ENCODE data around the gene ADAM33.

Gene ADAM33

DNA sequence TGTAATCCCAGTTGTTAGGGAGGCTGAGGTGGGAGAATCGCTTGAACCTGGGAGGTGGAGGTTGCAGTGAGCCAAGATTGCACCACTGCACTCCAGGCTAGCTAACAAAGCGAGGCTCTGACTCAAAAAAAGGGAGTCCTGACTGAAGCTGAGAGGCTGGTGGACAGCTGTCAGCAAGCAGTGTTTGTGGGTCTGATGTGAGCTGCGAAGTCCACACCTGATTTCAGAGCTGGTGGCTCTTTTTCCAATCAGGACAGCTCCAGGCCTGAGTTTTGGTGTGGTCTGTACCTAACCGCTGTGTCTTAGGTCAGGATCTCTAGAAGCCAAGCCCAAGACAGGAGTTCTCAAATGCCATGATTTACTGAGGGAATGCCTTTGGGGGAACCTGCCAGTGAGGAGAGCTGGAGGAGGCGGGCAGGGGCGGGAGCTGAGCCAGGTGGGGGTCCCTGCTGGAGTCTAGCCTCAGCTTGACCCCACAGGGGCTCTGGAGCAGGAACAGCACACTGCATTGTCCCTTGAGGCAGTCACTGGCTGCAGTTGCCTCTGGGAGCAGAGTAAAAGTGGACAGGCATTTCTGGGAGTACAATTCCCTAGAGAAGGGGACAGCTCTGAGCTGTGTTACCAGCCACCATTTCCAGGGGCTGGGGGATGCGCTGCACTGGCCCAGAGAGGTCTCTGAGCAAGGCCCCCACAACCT, 23.6 kb downstream of the ADAM33 start:
- no peak overlapping the region for H4K91ac ChIP-seq (ENCODE audit: low read depth, low read length, poor library complexity)
- peak overlapping the region; percentile 76 for H2BK15ac ChIP-seq (ENCODE audit: low read length)
- no peak overlapping the region for H3K4me3 ChIP-seq (ENCODE audit: low read length in 2 of 2)
- peaks cover 0 to 25% (median 6%) of the 10 kb centered on the region in 3 experiments for H3K27me3 ChIP-seq (ENCODE audit: control insufficient read depth in 3 of 3, insufficient read depth in 3 of 3, low read depth in 1 of 3, low read length in 3 of 3)
- H3K9me3 ChIP-seq (replicated peaks in 1 of 2; ENCODE audit: control insufficient read depth in 2 of 2, insufficient read depth in 1 of 2, low read depth in 1 of 2, low read length in 2 of 2), result peaks cover 0 to 3% of the 10 kb centered on the region in 2 donors
- H3K36me3 ChIP-seq (replicated peaks in 1 of 2; ENCODE audit: control insufficient read depth in 2 of 2, insufficient read depth in 2 of 2, low read length in 2 of 2), result no peaks in the 10 kb centered on the region
- no peak overlapping the region for H3K4ac ChIP-seq (ENCODE audit: low read length)
- peaks cover 5 to 10% of the 10 kb centered on the region in 2 donors for H3K4me1 ChIP-seq (ENCODE audit: control insufficient read depth in 2 of 2, insufficient read depth in 1 of 2, low read depth in 1 of 2, low read length in 2 of 2)
- peak overlapping the region; percentile 38 for H3K9ac ChIP-seq (ENCODE audit: low read depth, low read length, poor library complexity)
- H4K8ac ChIP-seq (ENCODE audit: low read depth, low read length), result no peak overlapping the region
- H3K14ac ChIP-seq (ENCODE audit: low read length), result peak overlapping the region; percentile 65
- WGBS, 2 donors (ENCODE audit: extremely low coverage in 2 of 2, insufficient read length in 2 of 2, insufficient replicate concordance in 1 of 2), result no CpG with 5 or more reads among the region's 7 CpGs
- no peak for DNase-seq (ENCODE audit: low spot score)
- no peak overlapping the region for H2AK5ac ChIP-seq (ENCODE audit: low read depth, low read length)
- no peak overlapping the region for H3K4me2 ChIP-seq (ENCODE audit: insufficient read depth, low read length, poor library complexity, severe bottlenecking)
- H3K18ac ChIP-seq (ENCODE audit: low read length), result peak overlapping the region; percentile 53
- H3K27ac ChIP-seq (replicated peaks; ENCODE audit: low read length), result no peak overlapping the region
- no peak overlapping the region for H2BK120ac ChIP-seq (ENCODE audit: low read depth, low read length)
- no peak overlapping the region for H3K23ac ChIP-seq (ENCODE audit: low read depth, low read length, poor library complexity)
- no peak overlapping the region for H2BK12ac ChIP-seq (ENCODE audit: low read length)
- H3K79me1 ChIP-seq (ENCODE audit: low read depth, low read length), result no peaks in the 10 kb centered on the region
- H2BK5ac ChIP-seq (ENCODE audit: low read length), result peak overlapping the region; percentile 54
- H2AFZ ChIP-seq (ENCODE audit: low read length), result peak overlapping the region; percentile 77

DNA sequence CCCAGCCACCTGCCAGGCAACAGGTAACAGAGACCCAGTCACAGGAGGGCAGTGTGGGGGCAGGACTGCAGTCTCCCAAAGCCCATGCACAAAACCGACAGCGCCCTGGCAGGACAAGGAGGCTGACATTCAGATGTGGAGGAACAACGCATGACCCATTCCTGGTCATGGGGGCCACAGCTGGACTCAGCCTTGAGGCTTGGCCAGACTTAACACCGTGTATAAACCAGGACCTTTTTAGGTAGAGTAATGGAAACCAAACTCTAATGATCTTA, 26.7 kb downstream of the ADAM33 start:
- Histone ChIP-seq H2BK120ac (ENCODE audit: low read depth, low read length) (peak overlapping the region; percentile 79), H3K4ac (ENCODE audit: low read length) (no peak overlapping the region), H3K36me3 (replicated peaks in 1 of 2; ENCODE audit: control insufficient read depth in 2 of 2, insufficient read depth in 2 of 2, low read length in 2 of 2) (peaks cover 0 to under 1% of the 10 kb centered on the region in 2 donors), H4K91ac (ENCODE audit: low read depth, low read length, poor library complexity) (no peak overlapping the region), H2BK5ac (ENCODE audit: low read length) (peak overlapping the region; percentile 17), H2AFZ (ENCODE audit: low read length) (no peak overlapping the region), H3K79me1 (ENCODE audit: low read depth, low read length) (no peaks in the 10 kb centered on the region), H3K4me3 (ENCODE audit: low read length in 2 of 2) (no peak overlapping the region), H2BK12ac (ENCODE audit: low read length) (no peak overlapping the region), H3K27me3 (ENCODE audit: control insufficient read depth in 3 of 3, insufficient read depth in 3 of 3, low read depth in 1 of 3, low read length in 3 of 3) (peaks cover 0 to 3% (median 0%) of the 10 kb centered on the region in 3 experiments), H3K4me2 (ENCODE audit: insufficient read depth, low read length, poor library complexity, severe bottlenecking) (no peak overlapping the region), H3K14ac (ENCODE audit: low read length) (no peak overlapping the region), H2AK5ac (ENCODE audit: low read depth, low read length) (no peak overlapping the region), H3K23ac (ENCODE audit: low read depth, low read length, poor library complexity) (no peak overlapping the region), H3K9ac (ENCODE audit: low read depth, low read length, poor library complexity) (no peak overlapping the region), H3K9me3 (replicated peaks in 1 of 2; ENCODE audit: control insufficient read depth in 2 of 2, insufficient read depth in 1 of 2, low read depth in 1 of 2, low read length in 2 of 2) (no peaks in the 10 kb centered on the region), H2BK15ac (ENCODE audit: low read length) (no peak overlapping the region), H4K8ac (ENCODE audit: low read depth, low read length) (no peak overlapping the region), H3K18ac (ENCODE audit: low read length) (peak overlapping the region; percentile 26), H3K4me1 (ENCODE audit: control insufficient read depth in 2 of 2, insufficient read depth in 1 of 2, low read depth in 1 of 2, low read length in 2 of 2) (peaks cover 5 to 12% of the 10 kb centered on the region in 2 donors), H3K27ac (replicated peaks; ENCODE audit: low read length) (no peak overlapping the region)
- no peak for DNase-seq (ENCODE audit: low spot score)
- no CpG with 5 or more reads among the region's 4 CpGs for WGBS, 2 donors (ENCODE audit: extremely low coverage in 2 of 2, insufficient read length in 2 of 2, insufficient replicate concordance in 1 of 2)

DNA sequence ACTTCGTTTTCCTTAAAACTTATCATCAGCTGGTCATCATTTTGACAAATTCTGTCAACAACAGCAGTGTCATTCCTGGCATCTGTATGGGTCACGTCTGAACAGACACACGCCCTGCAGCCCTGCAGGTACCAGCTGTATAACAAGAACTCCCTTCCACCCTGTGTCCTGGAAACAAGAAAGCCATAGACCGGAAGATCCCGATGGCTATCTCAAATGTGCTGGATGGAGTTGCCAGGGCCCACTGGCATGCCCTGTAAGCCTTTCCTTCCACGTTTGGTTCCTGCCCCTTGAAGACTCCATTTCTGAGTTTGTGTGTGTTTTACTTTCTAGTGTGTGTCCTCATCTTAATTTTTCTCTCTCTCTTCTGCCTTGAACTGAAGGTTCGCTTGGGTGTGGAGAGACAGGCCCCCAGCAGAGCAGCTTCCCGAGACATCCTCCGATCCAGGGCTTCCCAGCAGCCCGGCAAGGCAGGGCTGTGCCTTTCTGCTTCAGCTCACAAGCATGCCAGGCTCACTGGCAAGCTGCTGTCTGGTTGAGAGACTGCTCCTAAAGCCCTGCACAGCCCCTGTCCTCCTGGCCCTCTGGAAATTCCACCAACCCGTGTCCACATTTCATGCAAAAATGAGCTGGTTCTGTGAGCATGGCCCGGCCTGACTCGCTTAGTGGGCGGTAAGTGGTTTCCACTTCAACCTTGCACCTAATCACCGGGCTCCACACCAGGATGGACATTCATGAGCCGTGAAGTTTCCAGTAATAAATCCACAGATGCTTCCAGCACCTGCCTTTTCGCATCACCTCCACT, 27.3 kb downstream of the ADAM33 start:
- H2BK120ac ChIP-seq (ENCODE audit: low read depth, low read length), result peak overlapping the region; percentile 79
- no peak overlapping the region for H3K4me3 ChIP-seq (ENCODE audit: low read length in 2 of 2)
- H2AK5ac ChIP-seq (ENCODE audit: low read depth, low read length), result no peak overlapping the region
- no peak overlapping the region for H3K4ac ChIP-seq (ENCODE audit: low read length)
- peak overlapping the region; percentile 17 for H2BK5ac ChIP-seq (ENCODE audit: low read length)
- H2BK15ac ChIP-seq (ENCODE audit: low read length), result no peak overlapping the region
- no peak overlapping the region for H3K9ac ChIP-seq (ENCODE audit: low read depth, low read length, poor library complexity)
- no peak overlapping the region for H2BK12ac ChIP-seq (ENCODE audit: low read length)
- no peak for DNase-seq (ENCODE audit: low spot score)
- no peaks in the 10 kb centered on the region for H3K79me1 ChIP-seq (ENCODE audit: low read depth, low read length)
- no peaks in the 10 kb centered on the region for H3K27me3 ChIP-seq (ENCODE audit: control insufficient read depth in 3 of 3, insufficient read depth in 3 of 3, low read depth in 1 of 3, low read length in 3 of 3)
- no peak overlapping the region for H3K14ac ChIP-seq (ENCODE audit: low read length)
- peaks cover 0 to 3% of the 10 kb centered on the region in 2 donors for H3K36me3 ChIP-seq (replicated peaks in 1 of 2; ENCODE audit: control insufficient read depth in 2 of 2, insufficient read depth in 2 of 2, low read length in 2 of 2)
- H4K91ac ChIP-seq (ENCODE audit: low read depth, low read length, poor library complexity), result no peak overlapping the region
- H3K18ac ChIP-seq (ENCODE audit: low read length), result peak overlapping the region; percentile 64
- H3K4me2 ChIP-seq (ENCODE audit: insufficient read depth, low read length, poor library complexity, severe bottlenecking), result no peak overlapping the region
- no peak overlapping the region for H3K23ac ChIP-seq (ENCODE audit: low read depth, low read length, poor library complexity)
- H2AFZ ChIP-seq (ENCODE audit: low read length), result no peak overlapping the region
- no CpG with 5 or more reads among the region's 17 CpGs for WGBS, 2 donors (ENCODE audit: extremely low coverage in 2 of 2, insufficient read length in 2 of 2, insufficient replicate concordance in 1 of 2)
- H3K9me3 ChIP-seq (replicated peaks in 1 of 2; ENCODE audit: control insufficient read depth in 2 of 2, insufficient read depth in 1 of 2, low read depth in 1 of 2, low read length in 2 of 2), result no peaks in the 10 kb centered on the region
- H4K8ac ChIP-seq (ENCODE audit: low read depth, low read length), result no peak overlapping the region
- H3K27ac ChIP-seq (replicated peaks; ENCODE audit: low read length), result no peak overlapping the region
- H3K4me1 ChIP-seq (ENCODE audit: control insufficient read depth in 2 of 2, insufficient read depth in 1 of 2, low read depth in 1 of 2, low read length in 2 of 2), result peaks cover 5 to 12% of the 10 kb centered on the region in 2 donors

DNA sequence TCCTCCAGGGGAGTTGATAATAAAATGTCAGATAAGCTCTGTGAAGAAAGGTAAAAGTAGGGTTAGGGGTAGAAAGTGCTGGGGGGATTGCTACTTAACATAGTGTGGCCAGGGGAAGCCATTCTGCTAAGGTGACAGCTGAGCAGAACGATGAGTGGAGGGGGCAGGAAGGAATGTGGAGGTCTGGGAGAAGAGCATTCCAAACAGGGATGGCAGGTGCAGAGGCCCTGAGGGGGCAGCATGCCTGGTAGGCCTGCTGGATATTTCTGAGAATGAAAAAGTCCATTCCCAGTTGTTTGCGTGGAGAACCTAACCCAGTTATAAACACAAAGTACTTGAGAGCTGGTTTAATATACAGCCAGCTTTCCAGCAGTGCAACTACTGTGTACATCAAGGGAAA, 27.9 kb downstream of the ADAM33 start:
- no peak overlapping the region for H2BK5ac ChIP-seq (ENCODE audit: low read length)
- H3K4me1 ChIP-seq (ENCODE audit: control insufficient read depth in 2 of 2, insufficient read depth in 1 of 2, low read depth in 1 of 2, low read length in 2 of 2), result peaks cover 0 to 12% of the 10 kb centered on the region in 2 donors
- H3K27ac ChIP-seq (replicated peaks; ENCODE audit: low read length), result no peak overlapping the region
- H3K23ac ChIP-seq (ENCODE audit: low read depth, low read length, poor library complexity), result no peak overlapping the region
- peaks cover 0 to 6% of the 10 kb centered on the region in 2 donors for H3K36me3 ChIP-seq (replicated peaks in 1 of 2; ENCODE audit: control insufficient read depth in 2 of 2, insufficient read depth in 2 of 2, low read length in 2 of 2)
- no peaks in the 10 kb centered on the region for H3K27me3 ChIP-seq (ENCODE audit: control insufficient read depth in 3 of 3, insufficient read depth in 3 of 3, low read depth in 1 of 3, low read length in 3 of 3)
- H2AK5ac ChIP-seq (ENCODE audit: low read depth, low read length), result no peak overlapping the region
- no peak overlapping the region for H3K9ac ChIP-seq (ENCODE audit: low read depth, low read length, poor library complexity)
- no peak overlapping the region for H3K14ac ChIP-seq (ENCODE audit: low read length)
- WGBS, 2 donors (ENCODE audit: extremely low coverage in 2 of 2, insufficient read length in 2 of 2, insufficient replicate concordance in 1 of 2), result no CpG with 5 or more reads among the region's 2 CpGs
- no peak overlapping the region for H4K8ac ChIP-seq (ENCODE audit: low read depth, low read length)
- no peak overlapping the region for H2AFZ ChIP-seq (ENCODE audit: low read length)
- H2BK15ac ChIP-seq (ENCODE audit: low read length), result no peak overlapping the region
- no peaks in the 10 kb centered on the region for H3K9me3 ChIP-seq (replicated peaks in 1 of 2; ENCODE audit: control insufficient read depth in 2 of 2, insufficient read depth in 1 of 2, low read depth in 1 of 2, low read length in 2 of 2)
- no peak overlapping the region for H2BK120ac ChIP-seq (ENCODE audit: low read depth, low read length)
- no peak overlapping the region for H2BK12ac ChIP-seq (ENCODE audit: low read length)
- no peak overlapping the region for H3K18ac ChIP-seq (ENCODE audit: low read length)
- no peak overlapping the region for H3K4ac ChIP-seq (ENCODE audit: low read length)
- no peaks in the 10 kb centered on the region for H3K79me1 ChIP-seq (ENCODE audit: low read depth, low read length)
- no peak for DNase-seq (ENCODE audit: low spot score)
- no peak overlapping the region for H4K91ac ChIP-seq (ENCODE audit: low read depth, low read length, poor library complexity)
- H3K4me3 ChIP-seq (ENCODE audit: low read length in 2 of 2), result no peak overlapping the region
- H3K4me2 ChIP-seq (ENCODE audit: insufficient read depth, low read length, poor library complexity, severe bottlenecking), result no peak overlapping the region
